OCI-LY3 (cell line): ENCODE results near the gene HIVEP3.

Experiments used
- H2AFZ ChIP-seq: fragments of 200-600, 300-600 bp; shearing (Covaris generic); 2 replicates; pipeline ENCODE4 v1.6.0; 2014; ENCODE audit warnings: antibody characterized with exemption, low read depth, low read length
- H3K27ac ChIP-seq: fragments of 200-600, 300-600 bp; sonication (generic); 2 replicates; pipeline ENCODE4 v1.5.1; 2014; ENCODE audit warnings: mild to moderate bottlenecking, low read length, moderate library complexity, mixed read lengths
- H3K27me3 ChIP-seq: fragments of 200-600, 300-600 bp; sonication (generic); 2 replicates; pipeline ENCODE4 v1.6.1; 2014; ENCODE audit warnings: low read depth, low read length, mixed read lengths
- H3K36me3 ChIP-seq: fragments of 200-600, 300-600 bp; sonication (generic); replicated peaks from 2 replicates; pipeline ENCODE3; 2014; ENCODE audit warnings: low read depth, low read length, mixed read lengths
- H3K4me1 ChIP-seq: fragments of 300-600, 200-600 bp; sonication (generic); 2 replicates; pipeline ENCODE4 v1.6.1; 2014; ENCODE audit warnings: low read length, mixed read lengths
- H3K4me2 ChIP-seq: fragments of 200-600, 300-600 bp; sonication (generic); 2 replicates; pipeline ENCODE4 v1.6.1; 2014; ENCODE audit warnings: low read length, mixed read lengths
- H3K4me3 ChIP-seq: fragments of 300-600, 200-600 bp; sonication (generic); 2 replicates; pipeline ENCODE4 v1.5.1; 2014; ENCODE audit warnings: antibody characterized with exemption, mild to moderate bottlenecking, low read length, moderate library complexity
- H3K79me2 ChIP-seq: fragments of 300-600, 200-600 bp; shearing (Covaris generic); 2 replicates; pipeline ENCODE4 v1.6.1; 2014; ENCODE audit warnings: mild to moderate bottlenecking, low read length, mixed read lengths
- H3K9ac ChIP-seq: fragments of 300-600, 200-600 bp; shearing (Covaris generic); 2 replicates; pipeline ENCODE4 v1.6.0; 2014; ENCODE audit warnings: mild to moderate bottlenecking, low read length, moderate library complexity
- H3K9me3 ChIP-seq: fragments of 200-600, 300-600 bp; shearing (Covaris generic); 2 replicates; pipeline ENCODE4 v1.6.1; 2014; ENCODE audit warnings: low read length, mixed read lengths; ENCODE audit not compliant: insufficient read depth
- H4K20me1 ChIP-seq: fragments of 200-600, 300-600 bp; sonication (generic); 2 replicates; pipeline ENCODE4 v1.6.1; 2016; ENCODE audit warnings: low read length, mixed read lengths; ENCODE audit not compliant: insufficient read depth
- EZH2phosphoT487 ChIP-seq: fragments of 200-600 bp; shearing (Covaris generic); IDR thresholded peaks from 2 replicates; pipeline ENCODE4 v1.6.1; 2018; ENCODE audit warnings: antibody characterized with exemption, mixed run types, low read depth
- TF ChIP-seq, protein P1 (sequence below): fragments of 200-600, 300-600 bp; sonication (generic); IDR thresholded peaks from 2 replicates; pipeline ENCODE4 v1.5.1; 2014; ENCODE audit warnings: antibody characterized with exemption, low read length, low read depth

The HIVEP3 gene

DNA sequence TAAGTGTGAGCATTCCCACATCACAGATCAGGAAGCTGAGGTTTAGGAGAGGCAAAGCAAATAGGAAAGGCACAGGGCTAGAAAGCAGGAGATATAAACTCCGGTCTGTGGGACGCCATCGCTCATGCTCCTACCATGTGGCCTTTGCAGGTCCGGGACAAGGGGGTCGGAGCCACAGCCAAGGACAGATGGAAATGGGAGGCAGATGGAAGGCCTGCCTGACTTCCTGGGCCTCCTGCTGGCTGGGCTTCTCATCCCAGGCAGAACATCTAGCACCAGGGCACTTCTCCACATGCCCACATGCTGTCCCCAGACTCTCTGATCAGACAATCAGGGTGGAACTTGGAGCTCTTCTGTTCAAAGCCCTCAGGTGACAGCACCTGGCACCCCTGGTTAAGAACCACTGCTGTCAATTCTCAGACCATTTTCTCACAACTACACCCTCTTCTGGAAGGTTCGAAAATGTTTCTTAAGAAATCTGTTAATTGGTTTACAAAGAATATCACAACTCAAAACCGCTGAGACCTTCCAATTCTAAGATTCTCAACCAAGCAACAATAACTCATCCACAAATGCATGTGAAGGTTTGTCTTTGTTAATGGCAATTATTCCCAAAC lies 260.9 kb downstream of the HIVEP3 start:
- Histone ChIP-seq H3K4me1 (peaks cover 73% of the 10 kb centered on the region), H4K20me1 (peaks cover 64% of the 10 kb centered on the region), H3K4me2 (peak overlapping the region; percentile 89), H2AFZ (no peak overlapping the region), H3K9ac (peak overlapping the region; percentile 99), H3K27ac (peak overlapping the region; percentile 83), H3K4me3 (peak overlapping the region; percentile 100), H3K36me3 (peaks cover 46% of the 10 kb centered on the region), H3K9me3 (no peaks in the 10 kb centered on the region), H3K79me2 (peaks cover 98% of the 10 kb centered on the region), H3K27me3 (no peaks in the 10 kb centered on the region)
- TF ChIP-seq EZH2phosphoT487: no peak
- TF ChIP-seq, protein P1, sequence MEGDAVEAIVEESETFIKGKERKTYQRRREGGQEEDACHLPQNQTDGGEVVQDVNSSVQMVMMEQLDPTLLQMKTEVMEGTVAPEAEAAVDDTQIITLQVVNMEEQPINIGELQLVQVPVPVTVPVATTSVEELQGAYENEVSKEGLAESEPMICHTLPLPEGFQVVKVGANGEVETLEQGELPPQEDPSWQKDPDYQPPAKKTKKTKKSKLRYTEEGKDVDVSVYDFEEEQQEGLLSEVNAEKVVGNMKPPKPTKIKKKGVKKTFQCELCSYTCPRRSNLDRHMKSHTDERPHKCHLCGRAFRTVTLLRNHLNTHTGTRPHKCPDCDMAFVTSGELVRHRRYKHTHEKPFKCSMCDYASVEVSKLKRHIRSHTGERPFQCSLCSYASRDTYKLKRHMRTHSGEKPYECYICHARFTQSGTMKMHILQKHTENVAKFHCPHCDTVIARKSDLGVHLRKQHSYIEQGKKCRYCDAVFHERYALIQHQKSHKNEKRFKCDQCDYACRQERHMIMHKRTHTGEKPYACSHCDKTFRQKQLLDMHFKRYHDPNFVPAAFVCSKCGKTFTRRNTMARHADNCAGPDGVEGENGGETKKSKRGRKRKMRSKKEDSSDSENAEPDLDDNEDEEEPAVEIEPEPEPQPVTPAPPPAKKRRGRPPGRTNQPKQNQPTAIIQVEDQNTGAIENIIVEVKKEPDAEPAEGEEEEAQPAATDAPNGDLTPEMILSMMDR: peak; percentile 12; the same call in 1 of the 2 replicates

DNA sequence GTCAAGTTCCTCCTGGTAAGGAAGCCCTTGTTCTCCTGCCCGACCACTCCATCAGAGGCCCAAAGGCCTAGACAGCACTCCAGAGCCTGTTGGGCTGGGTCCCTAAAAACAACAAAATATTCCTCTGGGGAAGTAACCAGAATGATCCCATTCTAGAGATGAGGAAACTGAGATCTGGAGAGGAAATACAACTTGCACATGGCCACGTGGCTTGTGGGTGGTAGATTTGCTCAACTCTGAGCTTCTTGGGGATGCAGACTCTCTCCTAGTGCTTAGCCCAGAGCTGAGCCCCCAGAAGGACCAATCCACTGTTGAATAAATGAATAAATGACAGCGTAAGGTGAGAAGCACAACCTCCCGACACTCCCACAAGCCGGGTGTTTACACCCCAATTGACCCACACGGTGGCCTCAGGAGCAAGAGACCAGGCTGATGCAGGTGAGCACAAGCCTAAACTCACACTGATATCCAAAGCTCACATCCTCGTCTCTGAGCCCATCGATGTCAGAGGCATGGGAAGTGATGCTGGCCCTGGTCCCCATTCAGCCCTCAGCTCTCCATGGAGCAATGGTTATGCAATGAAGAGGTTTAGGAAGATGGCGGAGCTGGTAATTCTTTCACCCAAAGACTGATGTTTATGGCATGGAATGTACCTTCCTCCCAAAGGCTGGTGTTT lies 261.8 kb downstream of the HIVEP3 start:
- Histone ChIP-seq H3K4me3 (peak overlapping the region; percentile 100; the same call in 1 of the 2 replicates), H2AFZ (no peak overlapping the region), H3K27ac (peak overlapping the region; percentile 83), H3K9ac (peak overlapping the region; percentile 25; the same call in 1 of the 2 replicates), H3K27me3 (no peaks in the 10 kb centered on the region), H3K36me3 (peaks cover 46% of the 10 kb centered on the region), H3K79me2 (peaks cover 100% of the 10 kb centered on the region), H3K9me3 (no peaks in the 10 kb centered on the region), H3K4me1 (peaks cover 79% of the 10 kb centered on the region), H3K4me2 (peak overlapping the region; percentile 89), H4K20me1 (peaks cover 72% of the 10 kb centered on the region)
- TF ChIP-seq, protein P1: no peak
- TF ChIP-seq EZH2phosphoT487: no peak

GRCh38 chr1:41656068-41656467 lies 262.7 kb downstream of the HIVEP3 start:
- Histone ChIP-seq H3K4me1 (peaks cover 82% of the 10 kb centered on the region), H3K27me3 (no peaks in the 10 kb centered on the region), H3K27ac (peak overlapping the region; percentile 83), H3K79me2 (peaks cover 100% of the 10 kb centered on the region), H3K9ac (peak overlapping the region; percentile 25; the same call in 1 of the 2 replicates), H3K4me3 (no peak overlapping the region), H2AFZ (no peak overlapping the region), H3K4me2 (peak overlapping the region; percentile 89), H3K36me3 (peaks cover 40% of the 10 kb centered on the region), H3K9me3 (no peaks in the 10 kb centered on the region), H4K20me1 (peaks cover 80% of the 10 kb centered on the region)
- TF ChIP-seq EZH2phosphoT487: no peak
- TF ChIP-seq, protein P1: no peak

DNA sequence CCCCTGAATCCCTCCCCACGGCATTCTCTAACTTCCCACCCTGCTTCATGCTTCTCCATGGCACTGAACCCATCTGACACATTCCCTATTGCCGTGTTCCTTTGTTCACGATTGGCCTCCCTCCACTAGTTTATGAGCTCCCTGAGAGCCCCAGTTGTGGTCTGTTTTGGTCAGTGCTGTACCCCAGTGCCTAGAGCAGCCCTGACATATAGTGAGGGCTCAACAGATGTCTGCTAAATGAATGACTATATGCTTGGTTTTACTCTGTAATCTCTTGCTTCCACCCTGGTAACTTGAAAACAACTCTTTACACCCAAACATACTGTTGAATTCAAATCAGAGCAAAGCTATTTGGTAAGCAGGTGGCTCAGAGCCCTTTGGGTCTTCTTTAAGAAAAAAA lies 263.1 kb downstream of the HIVEP3 start:
- H2AFZ ChIP-seq: no peak overlapping the region
- H3K79me2 ChIP-seq: peaks cover 100% of the 10 kb centered on the region
- H3K4me2 ChIP-seq: peak overlapping the region; percentile 89; the same call in 1 of the 2 replicates
- TF ChIP-seq, protein P1: no peak
- no peak for TF ChIP-seq EZH2phosphoT487
- H4K20me1 ChIP-seq: peaks cover 85% of the 10 kb centered on the region
- H3K4me3 ChIP-seq: no peak overlapping the region
- H3K9me3 ChIP-seq: no peaks in the 10 kb centered on the region
- H3K27ac ChIP-seq: peak overlapping the region; percentile 83
- no peak overlapping the region for H3K9ac ChIP-seq
- H3K36me3 ChIP-seq: peaks cover 36% of the 10 kb centered on the region
- H3K4me1 ChIP-seq: peaks cover 82% of the 10 kb centered on the region
- no peaks in the 10 kb centered on the region for H3K27me3 ChIP-seq
